Measurements from ENCODE around the gene CAMTA1.

The CAMTA1 gene

DNA sequence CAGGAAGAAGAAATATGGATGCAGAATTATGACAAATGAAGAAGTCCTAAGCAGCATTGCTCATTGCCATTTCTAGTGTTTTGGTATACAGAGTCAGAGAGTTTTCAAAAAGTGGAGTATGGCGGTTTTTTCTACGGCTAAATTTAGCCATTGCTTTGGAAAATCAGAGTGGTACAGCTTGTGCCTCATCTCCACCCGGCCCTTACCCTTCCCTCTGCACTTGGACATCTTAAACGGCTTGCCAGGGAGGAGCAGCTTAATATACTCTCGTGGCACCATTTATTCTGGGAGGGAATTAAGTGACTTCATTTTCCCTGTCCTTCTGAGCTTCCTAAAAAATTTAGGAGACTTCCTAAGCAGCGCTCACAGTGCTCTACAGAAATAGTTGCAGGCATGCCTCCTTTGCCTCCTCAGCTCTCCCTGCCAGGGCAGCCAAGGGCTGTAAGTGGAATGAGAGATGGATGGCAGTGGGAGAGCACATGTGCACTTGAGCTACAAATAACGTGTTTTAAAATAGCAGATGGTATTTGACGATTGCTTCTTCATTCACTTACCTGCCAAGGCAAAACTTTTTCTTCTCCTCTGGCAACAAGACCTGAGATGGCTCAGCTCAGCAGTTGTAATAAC lies 934.3 kb downstream of the CAMTA1 start:
- H3K4me3 ChIP-seq (ENCODE audit: low read depth, low read length) = no peak overlapping the region
- H3K36me3 ChIP-seq (ENCODE audit: control insufficient read depth in 1 of 2, insufficient read depth in 2 of 2, low read length in 2 of 2) = no peaks in the 10 kb centered on the region
- no peak overlapping the region for H2AK5ac ChIP-seq (ENCODE audit: low read length)
- H4K12ac ChIP-seq (ENCODE audit: low read depth, low read length) = no peak overlapping the region
- H3K23ac ChIP-seq (ENCODE audit: low read length) = no peak overlapping the region
- no peak overlapping the region for H2BK120ac ChIP-seq (ENCODE audit: insufficient read depth, low read length, poor library complexity)
- no peak overlapping the region for H3K14ac ChIP-seq (ENCODE audit: low read length)
- no peak for DNase-seq
- no peaks in the 10 kb centered on the region for H3K79me1 ChIP-seq (ENCODE audit: low read length)
- H3K4me1 ChIP-seq (ENCODE audit: control insufficient read depth in 1 of 2, insufficient read depth in 2 of 2, low read length in 2 of 2) = no peaks in the 10 kb centered on the region
- no peak overlapping the region for H2BK5ac ChIP-seq (ENCODE audit: low read depth, low read length, poor library complexity)
- H3K9me3 ChIP-seq (ENCODE audit: insufficient read depth, low read depth, low read length) = no peaks in the 10 kb centered on the region
- no peak overlapping the region for H2AFZ ChIP-seq (ENCODE audit: insufficient read depth, low read length, poor library complexity)
- no peak overlapping the region for H3K18ac ChIP-seq (ENCODE audit: low read length)
- no peaks in the 10 kb centered on the region for H3K27me3 ChIP-seq (ENCODE audit: insufficient read depth, low read length)
- no peak overlapping the region for H3K4ac ChIP-seq (ENCODE audit: low read depth, low read length)
- H3K9ac ChIP-seq (ENCODE audit: low read length) = no peak overlapping the region
- H4K91ac ChIP-seq (ENCODE audit: low read depth, low read length) = no peak overlapping the region
- no peaks in the 10 kb centered on the region for H3K79me2 ChIP-seq (ENCODE audit: control insufficient read depth, insufficient read depth, low read length, poor library complexity)
- no peak overlapping the region for H4K8ac ChIP-seq (ENCODE audit: low read depth, low read length)
- H3K27ac ChIP-seq (ENCODE audit: low read depth, low read length) = no peak overlapping the region
- H3K4me2 ChIP-seq (ENCODE audit: low read length) = no peak overlapping the region
- WGBS (ENCODE audit: extremely low coverage, insufficient coverage, insufficient read length) = no CpG with 5 or more reads among the region's 8 CpGs
- no peak overlapping the region for H2BK12ac ChIP-seq (ENCODE audit: low read length)

DNA sequence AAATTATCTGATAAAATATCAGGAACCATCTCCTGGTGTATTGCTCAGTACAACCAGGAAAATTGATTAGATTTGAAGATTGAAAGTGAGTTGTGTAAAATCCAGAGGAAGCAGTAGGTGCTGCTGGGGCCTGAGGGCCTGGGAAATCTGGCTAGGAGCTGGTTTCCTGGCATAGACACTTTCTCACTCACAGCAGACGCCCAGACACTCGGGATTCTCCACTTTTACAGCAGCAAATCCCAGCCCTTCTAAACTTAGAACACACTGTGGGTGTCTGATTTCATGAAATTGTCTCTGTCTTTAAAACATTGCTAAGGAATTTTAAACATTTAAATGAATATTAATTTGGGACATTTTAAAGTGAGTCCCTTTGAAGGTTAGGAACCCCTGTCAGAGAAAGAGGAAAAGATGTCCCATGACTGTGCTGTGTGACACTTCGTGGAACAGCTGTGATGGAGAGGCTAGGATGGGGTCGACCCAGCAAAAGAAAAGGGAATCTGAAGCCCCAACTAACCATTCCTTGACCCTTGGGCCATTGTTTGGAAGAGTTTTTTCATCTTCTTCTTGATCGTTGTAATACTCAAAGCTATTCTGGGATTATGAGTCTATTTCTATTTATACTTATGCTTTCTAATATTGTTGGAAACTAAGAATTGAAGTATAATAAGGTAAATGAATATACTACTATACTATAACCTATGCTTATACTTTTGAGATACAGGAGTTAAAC lies 936.9 kb downstream of the CAMTA1 start:
- no peak overlapping the region for H4K8ac ChIP-seq (ENCODE audit: low read depth, low read length)
- H3K27ac ChIP-seq (ENCODE audit: low read depth, low read length) = no peak overlapping the region
- H2AFZ ChIP-seq (ENCODE audit: insufficient read depth, low read length, poor library complexity) = no peak overlapping the region
- H3K14ac ChIP-seq (ENCODE audit: low read length) = no peak overlapping the region
- no peak overlapping the region for H2AK5ac ChIP-seq (ENCODE audit: low read length)
- H3K4me1 ChIP-seq (ENCODE audit: control insufficient read depth in 1 of 2, insufficient read depth in 2 of 2, low read length in 2 of 2) = no peaks in the 10 kb centered on the region
- H2BK120ac ChIP-seq (ENCODE audit: insufficient read depth, low read length, poor library complexity) = no peak overlapping the region
- no peaks in the 10 kb centered on the region for H3K79me2 ChIP-seq (ENCODE audit: control insufficient read depth, insufficient read depth, low read length, poor library complexity)
- no peak overlapping the region for H3K4me3 ChIP-seq (ENCODE audit: low read depth, low read length)
- WGBS (ENCODE audit: extremely low coverage, insufficient coverage, insufficient read length) = no CpG with 5 or more reads among the region's 5 CpGs
- no peak overlapping the region for H2BK12ac ChIP-seq (ENCODE audit: low read length)
- no peaks in the 10 kb centered on the region for H3K9me3 ChIP-seq (ENCODE audit: insufficient read depth, low read depth, low read length)
- no peak overlapping the region for H3K9ac ChIP-seq (ENCODE audit: low read length)
- H4K12ac ChIP-seq (ENCODE audit: low read depth, low read length) = no peak overlapping the region
- H3K27me3 ChIP-seq (ENCODE audit: insufficient read depth, low read length) = no peaks in the 10 kb centered on the region
- H4K91ac ChIP-seq (ENCODE audit: low read depth, low read length) = no peak overlapping the region
- no peak overlapping the region for H2BK5ac ChIP-seq (ENCODE audit: low read depth, low read length, poor library complexity)
- H3K4me2 ChIP-seq (ENCODE audit: low read length) = no peak overlapping the region
- H3K36me3 ChIP-seq (ENCODE audit: control insufficient read depth in 1 of 2, insufficient read depth in 2 of 2, low read length in 2 of 2) = no peaks in the 10 kb centered on the region
- no peak overlapping the region for H3K23ac ChIP-seq (ENCODE audit: low read length)
- no peak for DNase-seq
- no peaks in the 10 kb centered on the region for H3K79me1 ChIP-seq (ENCODE audit: low read length)
- H3K18ac ChIP-seq (ENCODE audit: low read length) = no peak overlapping the region
- no peak overlapping the region for H3K4ac ChIP-seq (ENCODE audit: low read depth, low read length)

DNA sequence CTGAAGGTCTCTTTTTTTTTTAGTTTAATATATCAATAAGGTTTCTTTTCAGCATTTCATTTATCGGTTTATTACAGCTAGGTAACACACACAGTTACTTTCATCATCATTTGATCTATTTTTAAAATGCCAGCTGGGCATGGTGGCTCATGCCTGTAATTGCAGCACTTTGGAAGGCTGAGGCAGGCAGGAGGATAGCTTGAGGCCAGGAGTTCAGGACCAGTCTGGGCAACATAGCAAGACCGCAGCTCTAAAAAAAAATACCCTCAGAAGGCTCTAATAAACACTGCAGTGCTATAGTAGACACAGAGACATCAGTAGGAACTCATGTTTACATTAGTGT lies 937.4 kb downstream of the CAMTA1 start:
- H3K79me1 ChIP-seq (ENCODE audit: low read length) = no peaks in the 10 kb centered on the region
- no peak overlapping the region for H3K18ac ChIP-seq (ENCODE audit: low read length)
- H4K8ac ChIP-seq (ENCODE audit: low read depth, low read length) = no peak overlapping the region
- no peaks in the 10 kb centered on the region for H3K36me3 ChIP-seq (ENCODE audit: control insufficient read depth in 1 of 2, insufficient read depth in 2 of 2, low read length in 2 of 2)
- H2BK12ac ChIP-seq (ENCODE audit: low read length) = no peak overlapping the region
- no peaks in the 10 kb centered on the region for H3K4me1 ChIP-seq (ENCODE audit: control insufficient read depth in 1 of 2, insufficient read depth in 2 of 2, low read length in 2 of 2)
- no peaks in the 10 kb centered on the region for H3K79me2 ChIP-seq (ENCODE audit: control insufficient read depth, insufficient read depth, low read length, poor library complexity)
- no peak overlapping the region for H3K23ac ChIP-seq (ENCODE audit: low read length)
- H3K27ac ChIP-seq (ENCODE audit: low read depth, low read length) = no peak overlapping the region
- H3K4me3 ChIP-seq (ENCODE audit: low read depth, low read length) = no peak overlapping the region
- no peak overlapping the region for H2AK5ac ChIP-seq (ENCODE audit: low read length)
- no peak overlapping the region for H2BK120ac ChIP-seq (ENCODE audit: insufficient read depth, low read length, poor library complexity)
- no peaks in the 10 kb centered on the region for H3K9me3 ChIP-seq (ENCODE audit: insufficient read depth, low read depth, low read length)
- H3K4ac ChIP-seq (ENCODE audit: low read depth, low read length) = no peak overlapping the region
- H3K4me2 ChIP-seq (ENCODE audit: low read length) = no peak overlapping the region
- no peak overlapping the region for H2AFZ ChIP-seq (ENCODE audit: insufficient read depth, low read length, poor library complexity)
- no peak overlapping the region for H4K91ac ChIP-seq (ENCODE audit: low read depth, low read length)
- no peak overlapping the region for H3K9ac ChIP-seq (ENCODE audit: low read length)
- no CpG with 5 or more reads among the region's 2 CpGs for WGBS (ENCODE audit: extremely low coverage, insufficient coverage, insufficient read length)
- no peak overlapping the region for H4K12ac ChIP-seq (ENCODE audit: low read depth, low read length)
- H2BK5ac ChIP-seq (ENCODE audit: low read depth, low read length, poor library complexity) = no peak overlapping the region
- no peak overlapping the region for H3K14ac ChIP-seq (ENCODE audit: low read length)
- H3K27me3 ChIP-seq (ENCODE audit: insufficient read depth, low read length) = no peaks in the 10 kb centered on the region
- DNase-seq = no peak

DNA sequence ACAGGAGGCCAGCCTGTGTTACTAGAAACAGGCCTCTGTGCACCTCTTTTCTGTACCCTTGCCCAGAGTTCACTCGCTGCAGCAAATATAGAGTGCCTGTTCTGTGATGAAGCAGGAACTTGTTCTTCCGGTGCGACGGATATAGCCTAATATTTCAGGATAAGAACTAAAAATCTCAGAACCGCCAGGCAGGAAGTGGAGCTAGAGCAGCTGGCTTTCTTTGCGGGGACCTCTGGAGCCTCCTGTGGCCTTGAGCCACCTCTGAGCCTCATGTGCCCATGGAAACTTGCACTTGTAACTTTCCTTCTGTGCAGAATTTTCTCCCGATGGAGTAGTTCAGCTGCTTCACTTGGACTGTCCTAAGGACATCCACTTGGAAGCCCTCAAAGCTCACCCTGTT lies 941.4 kb downstream of the CAMTA1 start:
- no peak for DNase-seq
- Histone ChIP-seq H3K23ac (ENCODE audit: low read length) (no peak overlapping the region), H4K12ac (ENCODE audit: low read depth, low read length) (no peak overlapping the region), H3K79me2 (ENCODE audit: control insufficient read depth, insufficient read depth, low read length, poor library complexity) (no peaks in the 10 kb centered on the region), H3K27ac (ENCODE audit: low read depth, low read length) (no peak overlapping the region), H3K9me3 (ENCODE audit: insufficient read depth, low read depth, low read length) (no peaks in the 10 kb centered on the region), H2AFZ (ENCODE audit: insufficient read depth, low read length, poor library complexity) (no peak overlapping the region), H3K27me3 (ENCODE audit: insufficient read depth, low read length) (no peaks in the 10 kb centered on the region), H3K4ac (ENCODE audit: low read depth, low read length) (no peak overlapping the region), H3K4me2 (ENCODE audit: low read length) (no peak overlapping the region), H3K9ac (ENCODE audit: low read length) (no peak overlapping the region), H4K8ac (ENCODE audit: low read depth, low read length) (no peak overlapping the region), H2BK5ac (ENCODE audit: low read depth, low read length, poor library complexity) (no peak overlapping the region), H2BK12ac (ENCODE audit: low read length) (no peak overlapping the region), H2BK120ac (ENCODE audit: insufficient read depth, low read length, poor library complexity) (no peak overlapping the region), H3K4me1 (ENCODE audit: control insufficient read depth in 1 of 2, insufficient read depth in 2 of 2, low read length in 2 of 2) (no peaks in the 10 kb centered on the region), H3K4me3 (ENCODE audit: low read depth, low read length) (no peak overlapping the region), H3K36me3 (ENCODE audit: control insufficient read depth in 1 of 2, insufficient read depth in 2 of 2, low read length in 2 of 2) (no peaks in the 10 kb centered on the region), H2AK5ac (ENCODE audit: low read length) (no peak overlapping the region), H3K18ac (ENCODE audit: low read length) (no peak overlapping the region), H4K91ac (ENCODE audit: low read depth, low read length) (no peak overlapping the region), H3K14ac (ENCODE audit: low read length) (no peak overlapping the region), H3K79me1 (ENCODE audit: low read length) (no peaks in the 10 kb centered on the region)
- WGBS (ENCODE audit: extremely low coverage, insufficient coverage, insufficient read length) = no CpG with 5 or more reads among the region's 7 CpGs
